Kidney (tissue), 22 donors: ENCODE results near the gene EGFR. TPM values are rescaled to one million over a fixed set of nuclear protein-coding genes. Genes with fewer than 3 reads are reported as not detected.

ENCODE experiments used
- DNase-seq, 5 donors: peaks; one replicate each; pipeline ENCODE4 v3.0.0-alpha.2; 2013 to 2020
- FAIRE-seq: peaks from 2 replicates; lab custom pipeline; 2012; peaks lifted over from hg19 to GRCh38; lab: Jason Lieb, UNC
- H3K27ac ChIP-seq, 2 donors: one replicate each; pipeline ENCODE4 v1.7.0; 2013; ENCODE audit warnings: low read depth in 2 of 2, low read length in 2 of 2, inconsistent platforms in 1 of 2
- H3K27me3 ChIP-seq: one replicate; pipeline ENCODE4 v1.7.1; 2013; ENCODE audit warnings: low read length, inconsistent platforms; ENCODE audit not compliant: control insufficient read depth, insufficient read depth
- H3K36me3 ChIP-seq, 3 donors: one replicate each; pipeline versions ENCODE4 v1.7.0 to v1.7.1; 2013; ENCODE audit warnings: low read length in 3 of 3, control low read depth in 1 of 3, inconsistent platforms in 1 of 3; ENCODE audit not compliant: insufficient read depth in 3 of 3, control insufficient read depth in 2 of 3
- H3K4me1 ChIP-seq, 3 donors: one replicate each; pipeline versions ENCODE4 v1.7.0 to v1.7.1; 2013; ENCODE audit warnings: low read length in 3 of 3, inconsistent platforms in 1 of 3, low read depth in 1 of 3; ENCODE audit not compliant: control insufficient read depth in 2 of 3, insufficient read depth in 2 of 3
- H3K4me3 ChIP-seq, 3 donors: one replicate each; pipeline versions ENCODE4 v1.7.0 to v1.8.1; 2013; ENCODE audit warnings: low read length in 3 of 3, control low read depth in 1 of 3, inconsistent platforms in 1 of 3
- H3K9ac ChIP-seq, 3 donors: one replicate each; pipeline versions ENCODE4 v1.7.0 to v1.7.1; 2013; ENCODE audit warnings: low read length in 3 of 3, control low read depth in 1 of 3, inconsistent platforms in 1 of 3
- H3K9me3 ChIP-seq, 3 donors: one replicate each; pipeline versions ENCODE4 v1.7.0 to v1.7.1; 2013; ENCODE audit warnings: low read length in 3 of 3, control low read depth in 1 of 3, inconsistent platforms in 1 of 3; ENCODE audit not compliant: control insufficient read depth in 2 of 3, insufficient read depth in 1 of 3
- CTCF ChIP-seq: IDR thresholded peaks from 3 replicates; pipeline ENCODE4 v1.5.1; 2012; ENCODE audit warnings: mild to moderate bottlenecking, moderate library complexity, borderline replicate concordance; ENCODE audit not compliant: insufficient read depth; ENCODE audit errors: extremely low read depth
- intact Hi-C: fragments of 100-400 bp; cut with DNase I; formaldehyde crosslinking; loops from one replicate; pipeline ENCODE4 v1.11.1; 2022
- long read RNA-seq, 10 donors: library from polyadenylated mRNA in 1 of 10; unstranded in 1 of 10; transcript quantifications; one replicate each; pipeline ENCODE4 v2.0.0 and lab custom pipeline, GENCODE V29; 2021 to 2026
- polyA plus RNA-seq: library from polyadenylated mRNA; stranded (reverse); fragments of 350-450 nt; fragmentation: Illumina TruSeq; extraction: RNeasy Lipid Tissue Mini Kit (QIAGEN cat#74804); gene quantifications from one replicate; pipeline ENCODE4 v1.2.3, GENCODE V29; 2014; ENCODE audit warnings: low read depth, low replicate concordance; ENCODE audit not compliant: insufficient read depth
- total RNA-seq: library from RNA; stranded (reverse); fragmentation: NEBNext Ultra II Directional; extraction: Animal tissue kit (Norgen Biotek cat#: 25700); gene quantifications from one replicate; pipeline ENCODE4 v1.2.1, GENCODE V29; 2021
- donor health status: control.
- donor health status: control.
- donor health status: control.
- donor health status: control.
- donor health status: control.
- donor health status: DM: yes; HTN: yes; CAD: no.
- donor health status: Normal renal cell carcinoma (clear cell type).

The EGFR gene
- total RNA-seq (61.3 TPM), polyA plus RNA-seq (5.9 TPM)
- long read RNA-seq, donor 1, full-length matches to known transcripts = 2 of 2 reads
- long read RNA-seq, donor 1, partial matches to known transcripts = 0 of 2 reads
- long read RNA-seq, donor 1, other reads (novel, unspliced or antisense) = 0 of 2 reads
- long read RNA-seq, donor 2, full-length matches to known transcripts = 3 of 3 reads
- long read RNA-seq, donor 2, partial matches to known transcripts = 0 of 3 reads
- long read RNA-seq, donor 2, other reads (novel, unspliced or antisense) = 0 of 3 reads
- long read RNA-seq, donor 3 = 0 reads
- long read RNA-seq, donor 4, full-length matches to known transcripts = 5 of 5 reads
- long read RNA-seq, donor 4, partial matches to known transcripts = 0 of 5 reads
- long read RNA-seq, donor 4, other reads (novel, unspliced or antisense) = 0 of 5 reads
- long read RNA-seq, donor 5 = 0 reads
- long read RNA-seq, donor 6, full-length matches to known transcripts = 1 of 6 reads
- long read RNA-seq, donor 6, partial matches to known transcripts = 5 of 6 reads
- long read RNA-seq, donor 6, other reads (novel, unspliced or antisense) = 0 of 6 reads
- long read RNA-seq, donor 7, full-length matches to known transcripts = 8 of 61 reads
- long read RNA-seq, donor 7, partial matches to known transcripts = 10 of 61 reads
- long read RNA-seq, donor 7, other reads (novel, unspliced or antisense) = 43 of 61 reads
- long read RNA-seq, donor 8, full-length matches to known transcripts = 3 of 3 reads
- long read RNA-seq, donor 8, partial matches to known transcripts = 0 of 3 reads
- long read RNA-seq, donor 8, other reads (novel, unspliced or antisense) = 0 of 3 reads
- long read RNA-seq, donor 9, full-length matches to known transcripts = 4 of 4 reads
- long read RNA-seq, donor 9, partial matches to known transcripts = 0 of 4 reads
- long read RNA-seq, donor 9, other reads (novel, unspliced or antisense) = 0 of 4 reads
- long read RNA-seq, donor 10, partial matches to known transcripts = 0 of 1 reads
- long read RNA-seq, donor 10, other reads (novel, unspliced or antisense) = 0 of 1 reads

GRCh38 chr7:55018361-55019190, at the start of gene EGFR:
Gene EGFR, plus strand, starts transcription at chr7:55019017. Its CDS starts 261 bp downstream, at chr7:55019278.
- H3K36me3 ChIP-seq = no peaks in the 10 kb centered on the region
- H3K27ac ChIP-seq = peak within 1 kb of the TSS; percentile 80 to 88
- no peak for TF ChIP-seq CTCF
- peaks cover 0 to 8% (median 6%) of the 10 kb centered on the region in 3 donors for H3K4me1 ChIP-seq
- H3K4me3 ChIP-seq = peak within 1 kb of the TSS; percentile 38 to 77 (median 64)
- no peak for FAIRE-seq
- no peaks in the 10 kb centered on the region for H3K9me3 ChIP-seq
- intact Hi-C loops = no loop called here
- H3K27me3 ChIP-seq = no peaks in the 10 kb centered on the region
- H3K9ac ChIP-seq = peak within 1 kb of the TSS; percentile 10 to 71 (median 13)
- DNase-seq = peak; percentile 84 to 96 (median 88)

- Histone ChIP-seq H3K27me3 (no peaks in the 10 kb centered on the region), H3K4me3 (no peak overlapping the region), H3K36me3 (no peaks in the 10 kb centered on the region), H3K9ac (no peak overlapping the region), H3K4me1 (peaks cover 0 to 2% (median 0%) of the 10 kb centered on the region in 3 donors), H3K9me3 (peaks cover 0 to 4% (median 0%) of the 10 kb centered on the region in 3 donors), H3K27ac (no peak overlapping the region)
- TF ChIP-seq CTCF = no peak
- FAIRE-seq (no peak), DNase-seq (no peak)
- intact Hi-C loops = no loop called here
Observed at GRCh38 chr7:54969208-54969967, 49.4 kb upstream of the EGFR start.
